Astrocyte (in vitro differentiated cells and primary cell): Measurements from ENCODE around the gene PRR22. TPM values are rescaled to one million over a fixed set of nuclear protein-coding genes. Genes with fewer than 3 reads are reported as not detected.

Experiments used
- DNase-seq: peaks from one replicate; pipeline ENCODE4 v3.0.0-alpha.2; 2010; ENCODE audit warnings: low read depth
- FAIRE-seq: peaks from 2 replicates; lab custom pipeline; 2011; peaks lifted over from hg19 to GRCh38; lab: Jason Lieb, UNC
- H2AFZ ChIP-seq: 2 replicates; pipeline ENCODE4 v1.6.0; 2012; ENCODE audit warnings: low read depth, low read length, inconsistent platforms
- H3K27ac ChIP-seq: 2 replicates; pipeline ENCODE4 v1.5.1; 2011; ENCODE audit warnings: low read depth, low read length, inconsistent platforms
- H3K27me3 ChIP-seq: 2 replicates; pipeline ENCODE4 v1.6.0; 2011; ENCODE audit warnings: low read length, inconsistent platforms; ENCODE audit not compliant: insufficient read depth
- H3K36me3 ChIP-seq: 2 replicates; pipeline ENCODE4 v1.5.1; 2011; ENCODE audit warnings: low read length, inconsistent platforms; ENCODE audit not compliant: insufficient read depth
- H3K4me1 ChIP-seq: 2 replicates; pipeline ENCODE4 v1.5.1; 2011; ENCODE audit warnings: low read length, inconsistent platforms; ENCODE audit not compliant: insufficient read depth
- H3K4me2 ChIP-seq: 2 replicates; pipeline ENCODE4 v1.6.0; 2012; ENCODE audit warnings: low read length, inconsistent platforms
- H3K4me3 ChIP-seq: 2 replicates; pipeline ENCODE4 v1.5.1; 2011; ENCODE audit warnings: low read depth, mild to moderate bottlenecking, low read length, inconsistent platforms; ENCODE audit not compliant: insufficient read depth
- H3K79me2 ChIP-seq: 2 replicates; pipeline ENCODE4 v1.6.0; 2012; ENCODE audit warnings: mild to moderate bottlenecking, low read length, inconsistent platforms; ENCODE audit not compliant: insufficient read depth
- H3K9ac ChIP-seq: 2 replicates; pipeline ENCODE4 v1.6.0; 2012; ENCODE audit warnings: mild to moderate bottlenecking, low read length, inconsistent platforms
- H3K9me3 ChIP-seq: 2 replicates; pipeline ENCODE4 v1.5.1; 2012; ENCODE audit warnings: low read depth, mild to moderate bottlenecking, low read length, inconsistent platforms; ENCODE audit not compliant: insufficient read depth
- H4K20me1 ChIP-seq: 2 replicates; pipeline ENCODE4 v1.6.0; 2012; ENCODE audit warnings: low read length, inconsistent platforms; ENCODE audit not compliant: insufficient read depth
- H3K27ac Mint-ChIP-seq: one replicate; pipeline ENCODE4 v1.8.0; 2021; ENCODE audit warnings: mild to moderate bottlenecking, mixed read lengths; ENCODE audit not compliant: unreplicated experiment
- H3K27me3 Mint-ChIP-seq: one replicate; pipeline ENCODE4 v1.8.0; 2021; ENCODE audit warnings: low read depth, mixed read lengths; ENCODE audit not compliant: unreplicated experiment
- H3K36me3 Mint-ChIP-seq: one replicate; pipeline ENCODE4 v1.8.0; 2021; ENCODE audit warnings: low read depth, mixed read lengths; ENCODE audit not compliant: unreplicated experiment
- H3K4me1 Mint-ChIP-seq: one replicate; pipeline ENCODE4 v1.8.0; 2021; ENCODE audit warnings: low read depth, mixed read lengths; ENCODE audit not compliant: unreplicated experiment
- H3K4me3 Mint-ChIP-seq: one replicate; pipeline ENCODE4 v1.8.0; 2021; ENCODE audit warnings: mild to moderate bottlenecking, moderate library complexity, mixed read lengths; ENCODE audit not compliant: unreplicated experiment
- H3K9me3 Mint-ChIP-seq: one replicate; pipeline ENCODE4 v1.8.0; 2021; ENCODE audit warnings: mild to moderate bottlenecking, mixed read lengths; ENCODE audit not compliant: unreplicated experiment
- EZH2 ChIP-seq: IDR thresholded peaks from 2 replicates; pipeline ENCODE4 v1.6.1; 2012; ENCODE audit warnings: mild to moderate bottlenecking, low read length, inconsistent platforms; ENCODE audit not compliant: insufficient read depth
- total RNA-seq: library from RNA; stranded (reverse); gene quantifications from 2 replicates; pipeline ENCODE4 v1.2.1, GENCODE V29; 2021
- TF ChIP-seq, protein P1 (sequence below): IDR thresholded peaks from 2 replicates; pipeline ENCODE4 v1.5.1; 2011; ENCODE audit warnings: low read depth, mild to moderate bottlenecking, inconsistent platforms, low read length, moderate library complexity; ENCODE audit not compliant: insufficient read depth

The PRR22 gene
- total RNA-seq, 1 donor from 2014 or later = 2.4 TPM

DNA sequence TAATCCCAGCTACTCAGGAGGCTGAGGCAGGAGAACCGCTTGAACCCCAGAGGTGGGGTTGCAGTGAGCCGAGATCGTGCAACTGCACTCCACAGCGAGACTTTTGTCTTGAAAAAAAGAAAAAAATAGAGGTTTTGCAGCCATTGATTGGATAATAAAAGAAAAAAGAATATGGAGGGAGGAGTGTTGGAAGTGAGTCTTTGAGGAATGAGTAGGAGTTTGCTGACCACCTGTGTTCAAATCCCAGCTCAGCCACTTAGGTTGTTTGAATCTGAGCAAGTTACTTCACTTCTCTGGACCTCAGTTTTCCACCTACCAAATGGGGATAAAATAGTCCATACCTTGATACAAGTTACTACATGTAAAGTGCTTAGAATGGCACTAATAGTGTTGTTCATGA lies 26.6 kb upstream of the PRR22 start:
- Histone ChIP-seq H3K4me1 (no peaks in the 10 kb centered on the region), H4K20me1 (no peaks in the 10 kb centered on the region), H3K9me3 (no peaks in the 10 kb centered on the region), H3K9ac (no peak overlapping the region), H3K79me2 (no peaks in the 10 kb centered on the region), H3K4me3 (no peak overlapping the region), H3K27ac (no peak overlapping the region), H2AFZ (no peak overlapping the region), H3K4me2 (no peak overlapping the region), H3K27me3 (peaks cover 10% of the 10 kb centered on the region), H3K36me3 (no peaks in the 10 kb centered on the region)
- no peak for FAIRE-seq
- no peaks in the 10 kb centered on the region for H3K36me3 Mint-ChIP-seq
- no peak overlapping the region for H3K4me3 Mint-ChIP-seq
- peaks cover 19% of the 10 kb centered on the region for H3K27me3 Mint-ChIP-seq
- TF ChIP-seq EZH2 = no peak
- TF ChIP-seq, protein P1, sequence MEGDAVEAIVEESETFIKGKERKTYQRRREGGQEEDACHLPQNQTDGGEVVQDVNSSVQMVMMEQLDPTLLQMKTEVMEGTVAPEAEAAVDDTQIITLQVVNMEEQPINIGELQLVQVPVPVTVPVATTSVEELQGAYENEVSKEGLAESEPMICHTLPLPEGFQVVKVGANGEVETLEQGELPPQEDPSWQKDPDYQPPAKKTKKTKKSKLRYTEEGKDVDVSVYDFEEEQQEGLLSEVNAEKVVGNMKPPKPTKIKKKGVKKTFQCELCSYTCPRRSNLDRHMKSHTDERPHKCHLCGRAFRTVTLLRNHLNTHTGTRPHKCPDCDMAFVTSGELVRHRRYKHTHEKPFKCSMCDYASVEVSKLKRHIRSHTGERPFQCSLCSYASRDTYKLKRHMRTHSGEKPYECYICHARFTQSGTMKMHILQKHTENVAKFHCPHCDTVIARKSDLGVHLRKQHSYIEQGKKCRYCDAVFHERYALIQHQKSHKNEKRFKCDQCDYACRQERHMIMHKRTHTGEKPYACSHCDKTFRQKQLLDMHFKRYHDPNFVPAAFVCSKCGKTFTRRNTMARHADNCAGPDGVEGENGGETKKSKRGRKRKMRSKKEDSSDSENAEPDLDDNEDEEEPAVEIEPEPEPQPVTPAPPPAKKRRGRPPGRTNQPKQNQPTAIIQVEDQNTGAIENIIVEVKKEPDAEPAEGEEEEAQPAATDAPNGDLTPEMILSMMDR = no peak
- no peak overlapping the region for H3K27ac Mint-ChIP-seq
- H3K9me3 Mint-ChIP-seq = no peaks in the 10 kb centered on the region
- H3K4me1 Mint-ChIP-seq = no peaks in the 10 kb centered on the region
- no peak for DNase-seq

DNA sequence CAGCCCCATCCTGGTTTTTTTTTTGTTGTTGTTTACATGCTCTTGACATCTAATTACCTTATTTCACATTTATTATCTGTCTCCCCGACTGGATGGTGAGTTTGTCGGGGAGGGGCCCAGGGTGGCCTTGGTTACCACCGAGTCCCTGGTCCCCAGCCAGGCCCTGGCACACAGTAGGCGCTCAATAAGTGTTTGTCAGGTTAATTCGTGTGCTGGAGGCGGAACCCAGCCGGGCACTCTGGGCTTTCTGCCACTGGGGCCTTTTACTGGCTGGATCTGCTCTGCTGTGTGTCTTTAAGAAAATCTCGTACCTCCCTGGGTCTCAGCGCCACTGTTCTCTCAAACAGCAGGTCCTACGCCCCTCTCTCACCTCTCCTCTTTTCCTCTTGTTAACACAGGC lies 24.9 kb upstream of the PRR22 start:
- H3K27ac ChIP-seq = no peak overlapping the region
- no peak overlapping the region for H3K4me3 ChIP-seq
- no peaks in the 10 kb centered on the region for H4K20me1 ChIP-seq
- no peak for DNase-seq
- no peaks in the 10 kb centered on the region for H3K36me3 Mint-ChIP-seq
- H3K79me2 ChIP-seq = no peaks in the 10 kb centered on the region
- no peaks in the 10 kb centered on the region for H3K4me1 ChIP-seq
- peak overlapping the region; percentile 50 for H3K4me3 Mint-ChIP-seq
- TF ChIP-seq EZH2 = no peak
- TF ChIP-seq, protein P1 = no peak
- peaks cover 23% of the 10 kb centered on the region for H3K27me3 Mint-ChIP-seq
- H3K9me3 Mint-ChIP-seq = no peaks in the 10 kb centered on the region
- peaks cover 13% of the 10 kb centered on the region for H3K27me3 ChIP-seq
- no peaks in the 10 kb centered on the region for H3K9me3 ChIP-seq
- no peak for FAIRE-seq
- H2AFZ ChIP-seq = no peak overlapping the region
- no peak overlapping the region for H3K4me2 ChIP-seq
- H3K9ac ChIP-seq = no peak overlapping the region
- no peaks in the 10 kb centered on the region for H3K36me3 ChIP-seq
- H3K4me1 Mint-ChIP-seq = no peaks in the 10 kb centered on the region
- H3K27ac Mint-ChIP-seq = no peak overlapping the region

DNA sequence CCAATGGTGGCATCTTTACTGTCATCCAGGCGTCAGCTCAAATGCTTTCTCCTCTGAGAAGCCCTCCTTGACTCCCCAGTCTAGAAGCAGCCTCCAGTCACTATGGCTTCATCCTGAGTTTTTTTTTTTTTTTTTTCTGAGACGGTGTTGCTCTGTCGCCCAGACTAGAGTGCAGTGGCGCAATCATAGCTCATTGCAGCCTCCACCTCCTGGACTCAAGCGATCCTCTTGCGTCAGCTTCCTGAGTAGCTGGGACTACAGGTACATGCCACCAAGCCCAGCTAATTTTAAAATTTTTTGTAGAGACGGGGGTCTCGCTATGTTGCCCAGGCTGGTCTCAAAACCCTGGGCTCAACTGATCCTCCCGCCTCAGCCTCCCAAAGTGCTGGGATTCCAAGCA lies 24.5 kb upstream of the PRR22 start:
- no peaks in the 10 kb centered on the region for H3K79me2 ChIP-seq
- Mint-ChIP-seq H3K36me3 (no peaks in the 10 kb centered on the region), H3K4me3 (no peak overlapping the region), H3K4me1 (no peaks in the 10 kb centered on the region), H3K27ac (no peak overlapping the region), H3K27me3 (peaks cover 27% of the 10 kb centered on the region), H3K9me3 (no peaks in the 10 kb centered on the region)
- H3K36me3 ChIP-seq = no peaks in the 10 kb centered on the region
- no peaks in the 10 kb centered on the region for H4K20me1 ChIP-seq
- no peak overlapping the region for H2AFZ ChIP-seq
- FAIRE-seq = no peak
- no peak overlapping the region for H3K4me3 ChIP-seq
- no peak overlapping the region for H3K27ac ChIP-seq
- no peaks in the 10 kb centered on the region for H3K4me1 ChIP-seq
- peaks cover 16% of the 10 kb centered on the region for H3K27me3 ChIP-seq
- H3K4me2 ChIP-seq = no peak overlapping the region
- no peaks in the 10 kb centered on the region for H3K9me3 ChIP-seq
- H3K9ac ChIP-seq = no peak overlapping the region
- DNase-seq = no peak
- TF ChIP-seq, protein P1 = no peak
- no peak for TF ChIP-seq EZH2
